Activated CD8-positive, alpha-beta memory T cell treated with anti-CD3 and anti-CD28 coated beads for 4 hours (primary cell): ENCODE data around the gene ANKRD18A.
"Not testable (repeated sequence)": the region's sequence is repeated elsewhere in the genome, so short reads cannot be mapped to it uniquely, and the experiment has no call there.

Experiments
- DNase-seq, 2 donors: peaks; one replicate each; pipeline ENCODE4 v3.0.0-alpha.2; 2020; ENCODE audit warnings: low read depth in 2 of 2

The ANKRD18A gene

DNA sequence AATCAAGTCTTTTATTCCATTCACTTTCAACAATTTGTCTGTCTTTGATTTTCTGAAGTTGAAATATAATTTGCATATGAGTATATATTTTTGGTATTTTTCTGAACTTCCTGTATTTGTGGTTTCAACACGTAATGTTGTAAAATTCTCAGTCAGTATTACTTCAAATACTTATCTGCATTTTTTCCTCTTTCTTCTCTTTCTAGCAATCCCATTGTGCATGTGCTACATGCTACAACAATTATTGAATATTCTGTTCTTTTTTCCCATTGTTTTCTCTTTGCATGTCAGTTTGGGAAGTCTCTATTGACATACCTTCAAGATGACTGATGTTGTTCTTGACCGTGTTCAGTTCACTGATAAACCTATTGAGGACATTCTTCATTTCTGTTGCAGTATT lies 5.6 kb upstream of the ANKRD18A start:
- no peak for DNase-seq

DNA sequence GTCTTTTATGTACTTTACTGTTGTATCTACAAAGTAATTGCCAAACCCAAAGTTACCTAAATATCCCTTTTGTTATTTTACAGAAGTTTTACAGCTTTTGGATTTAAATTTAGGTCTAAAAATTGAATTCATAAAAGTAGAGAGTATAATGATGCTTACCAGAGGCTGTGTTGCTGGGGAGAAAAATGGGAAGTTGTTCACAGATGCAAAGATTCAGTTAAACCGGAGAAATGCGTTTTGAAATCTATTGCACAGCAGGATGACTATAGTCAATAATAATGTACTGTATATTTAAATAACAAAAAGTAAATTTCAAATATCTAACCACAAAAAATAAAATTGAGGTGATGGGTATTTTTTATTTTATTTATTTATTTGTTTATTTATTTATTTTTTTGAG lies 2.6 kb upstream of the ANKRD18A start:
- DNase-seq: no peak

DNA sequence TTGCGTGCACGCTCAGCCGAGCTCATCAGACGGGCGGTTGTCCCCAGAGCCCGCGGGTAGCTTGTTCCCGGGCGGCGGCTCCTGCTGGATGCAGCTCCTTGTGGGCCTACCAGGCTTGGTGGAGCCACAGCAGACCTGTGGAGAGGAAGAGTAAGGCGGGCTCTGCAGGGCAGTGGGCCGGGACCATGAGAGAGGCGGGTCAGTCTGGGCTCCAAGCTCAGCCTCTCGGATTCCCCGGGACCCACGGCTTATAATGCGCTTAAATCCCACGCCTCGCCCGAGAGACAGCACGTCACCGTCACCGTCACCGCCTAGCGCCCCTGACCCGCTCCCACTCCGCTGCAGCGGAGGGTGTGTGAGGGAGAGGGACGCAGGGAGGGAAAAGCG lies 1.9 kb upstream of the ANKRD18A start:
- DNase-seq: no peak

DNA sequence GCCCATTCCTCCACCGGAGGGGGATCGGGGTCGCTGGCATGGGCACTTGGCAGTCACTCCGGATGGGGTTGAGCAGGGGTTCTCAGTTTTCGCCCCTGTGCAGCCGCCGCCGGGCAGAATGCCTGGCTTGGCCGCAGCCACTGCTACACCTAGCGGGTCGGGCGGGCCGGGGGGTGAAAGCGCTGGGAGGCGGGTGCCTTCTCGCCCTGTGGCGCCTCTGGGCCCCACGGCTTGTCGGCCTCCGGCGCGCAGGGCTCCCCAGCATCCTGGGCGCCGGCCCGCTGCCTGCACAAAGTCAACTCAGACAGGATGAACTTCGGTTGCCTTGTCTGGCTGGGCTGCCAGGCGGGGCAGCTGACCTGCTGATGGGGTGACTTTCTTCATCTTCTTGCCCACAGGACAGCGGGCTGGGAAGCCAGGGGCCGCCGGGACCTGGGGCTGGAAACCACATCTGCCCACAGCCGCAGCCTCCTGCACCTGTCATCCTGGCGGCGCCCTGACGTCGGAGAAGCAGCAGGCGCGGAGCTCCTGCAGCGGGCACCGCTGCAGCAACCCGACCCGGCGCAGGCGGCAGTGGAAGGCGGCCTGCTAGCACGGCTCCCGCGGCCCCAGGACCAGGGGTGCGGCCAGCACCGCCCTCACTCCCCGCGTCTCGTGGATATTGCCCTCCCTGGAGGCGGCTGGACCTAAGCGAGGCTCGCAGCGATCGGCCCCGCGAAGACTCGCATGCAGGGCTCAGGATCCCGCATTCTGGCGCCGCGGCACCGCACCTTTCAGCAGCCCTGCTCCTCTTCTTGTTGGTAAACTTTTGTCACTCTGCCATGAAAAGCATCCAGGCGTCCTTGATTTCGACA lies 1.3 kb upstream of the ANKRD18A start:
- DNase-seq: no peak

DNA sequence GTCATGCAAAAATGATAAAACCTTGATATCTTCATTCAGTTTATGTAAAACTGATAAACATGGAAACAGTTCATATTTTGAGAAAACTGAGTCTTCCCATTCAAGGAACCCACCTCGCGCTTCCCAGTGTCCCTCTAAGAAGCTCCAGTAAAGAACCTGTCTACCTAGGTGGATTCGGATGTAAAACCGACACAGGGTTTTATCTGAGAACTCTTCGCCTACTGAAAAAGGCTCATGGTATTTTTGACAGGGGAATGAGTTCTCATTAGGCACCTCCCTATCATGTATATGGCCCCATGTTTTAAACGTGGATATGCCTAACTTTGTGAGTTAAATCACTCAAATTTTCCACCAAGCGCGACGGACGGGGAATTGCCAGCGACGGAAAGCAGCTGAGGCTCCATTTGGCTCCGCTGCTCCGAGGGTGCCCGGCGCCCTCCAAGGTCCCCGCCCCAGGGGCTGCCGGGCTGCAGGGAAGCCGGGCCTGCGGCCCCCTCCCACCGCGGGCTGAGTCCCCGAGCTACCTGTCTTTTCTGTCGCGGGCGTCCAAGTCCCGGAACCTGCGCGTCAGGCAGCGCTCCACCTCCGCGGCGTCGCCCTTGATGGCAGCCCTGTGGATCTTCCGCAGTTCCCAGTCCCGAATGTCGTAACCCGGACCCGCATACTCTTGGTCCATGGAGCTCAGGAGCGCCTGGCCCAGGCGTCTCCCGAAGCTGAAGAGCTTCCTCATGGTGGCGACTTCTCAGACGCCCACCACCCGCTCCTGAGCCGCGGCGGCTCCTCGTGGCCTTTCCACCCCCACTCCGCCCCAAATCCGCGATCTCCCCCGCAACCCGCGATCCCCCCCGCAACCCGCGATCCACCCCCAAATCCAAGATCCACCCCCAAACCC lies 594 bp downstream of the ANKRD18A start:
- no peak for DNase-seq

DNA sequence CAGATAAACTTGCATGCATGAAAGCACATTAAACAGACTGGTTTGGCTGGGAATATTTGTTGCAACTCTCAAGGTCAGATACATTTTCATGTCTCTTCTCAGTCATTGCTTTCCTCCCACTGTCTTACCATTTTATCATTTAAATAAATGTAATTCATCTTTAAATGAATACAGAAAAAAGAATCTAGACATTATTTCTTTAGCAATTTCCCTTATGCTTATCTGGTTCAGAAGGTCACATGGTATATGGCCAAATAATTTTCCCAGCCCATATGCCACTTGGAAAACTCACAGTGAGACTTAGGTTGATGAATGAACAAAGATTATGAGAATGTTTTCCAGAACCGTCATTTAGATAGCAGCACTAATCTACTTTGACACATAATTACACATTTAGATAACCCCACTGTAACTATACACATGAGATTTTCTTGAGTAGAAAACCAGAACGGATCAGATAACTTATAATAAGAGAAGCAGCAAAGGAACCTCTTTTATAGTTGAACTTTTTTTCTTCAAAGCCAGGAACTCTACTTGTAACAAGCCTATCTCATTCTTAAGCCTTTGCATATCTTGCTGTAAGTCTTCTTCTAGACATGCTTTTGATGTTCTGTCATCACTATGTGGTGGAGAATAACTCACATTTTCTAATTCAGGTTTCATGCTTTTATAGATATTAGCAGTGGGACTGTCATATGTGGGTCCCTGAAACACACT lies 22.2 kb downstream of the ANKRD18A start:
- DNase-seq: not testable (repeated sequence)

DNA sequence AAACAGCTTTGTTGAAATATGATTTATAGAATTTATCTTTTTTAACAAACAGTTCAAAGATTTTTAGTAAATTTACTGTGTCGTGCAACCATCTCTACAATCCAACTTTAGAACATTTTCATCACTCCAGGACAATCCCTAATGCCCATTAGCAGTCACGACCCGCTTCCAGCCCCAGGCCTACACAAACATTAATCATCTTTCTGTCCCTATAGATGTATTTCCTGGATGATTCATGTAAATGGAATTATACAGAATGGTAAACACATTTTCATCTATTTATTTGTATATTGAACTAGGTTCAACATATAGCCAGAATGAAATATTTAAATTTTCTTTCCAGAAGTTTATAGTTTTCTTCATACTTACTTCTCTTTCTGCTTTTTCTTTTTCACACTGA lies 25.3 kb downstream of the ANKRD18A start:
- not testable (repeated sequence) for DNase-seq

DNA sequence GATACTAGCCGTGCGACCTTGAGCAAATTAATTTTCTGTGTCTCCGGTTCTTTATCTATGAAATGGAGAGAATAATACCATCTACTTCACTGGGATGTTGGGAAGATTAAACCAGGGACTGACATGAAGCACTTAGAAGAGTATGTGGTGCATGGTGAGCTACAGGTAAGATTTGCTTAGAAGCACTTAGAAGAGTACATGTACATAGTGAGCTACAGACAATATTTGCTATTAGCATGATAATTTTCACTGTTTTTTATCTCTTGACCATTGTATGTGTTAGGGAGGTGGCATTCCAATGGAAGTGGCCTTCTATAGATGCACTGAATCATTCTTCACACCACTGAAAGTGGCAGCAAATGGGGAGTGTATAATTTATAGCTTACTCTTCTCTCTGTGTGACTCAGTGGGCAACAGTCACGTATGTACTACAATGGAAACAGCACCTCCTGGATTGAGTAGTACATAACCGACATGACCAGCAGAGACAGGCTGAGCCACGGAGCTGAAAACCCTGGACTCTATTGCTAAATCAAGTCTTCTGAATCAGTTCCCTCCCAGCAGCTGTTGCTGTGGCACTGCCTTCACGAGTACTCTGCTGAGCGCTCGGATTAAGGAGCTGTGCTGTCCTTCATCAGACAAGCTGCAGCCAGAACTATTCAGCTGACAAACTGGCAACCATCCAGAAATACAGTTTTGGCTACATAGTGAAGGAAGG lies 28.9 kb downstream of the ANKRD18A start:
- not testable (repeated sequence) for DNase-seq

DNA sequence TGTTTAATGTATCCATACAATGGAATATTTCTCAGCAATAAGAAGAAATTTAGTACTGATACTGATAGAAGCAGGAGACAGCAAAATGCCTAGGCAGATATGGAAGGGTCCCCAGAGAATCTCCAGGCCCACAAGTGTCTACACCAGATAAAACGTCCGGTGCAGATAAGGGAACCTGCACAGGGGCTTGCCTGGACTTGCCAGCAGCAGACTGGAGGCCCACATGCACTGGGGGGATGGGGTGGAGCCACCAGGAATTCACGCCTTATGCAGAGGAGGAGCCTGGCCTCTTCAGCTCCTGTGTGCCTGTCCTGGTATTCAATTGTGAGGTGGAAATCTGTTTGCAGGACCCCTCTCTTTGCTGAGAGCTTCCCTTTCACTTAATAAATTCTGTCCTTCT lies 36.6 kb downstream of the ANKRD18A start:
- not testable (repeated sequence) for DNase-seq

DNA sequence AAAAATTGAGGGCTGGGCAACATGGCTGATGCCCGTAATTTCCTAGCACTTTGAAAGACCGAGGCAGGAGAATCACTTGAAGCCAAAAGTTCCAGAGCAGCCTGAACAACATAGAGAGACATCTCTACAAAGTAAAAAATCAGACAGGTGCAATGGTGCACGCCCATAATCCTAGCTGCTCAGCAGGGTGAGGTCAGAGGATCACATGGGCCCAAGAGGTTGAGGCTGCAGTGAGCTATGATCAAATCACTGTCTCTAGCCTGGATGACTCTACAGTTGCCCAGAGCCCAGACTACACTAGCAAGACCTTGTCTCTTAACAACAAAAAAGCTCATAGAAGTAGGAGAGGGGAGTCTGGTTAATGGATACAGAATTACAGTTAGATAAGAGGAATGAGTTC lies 40.3 kb downstream of the ANKRD18A start:
- DNase-seq: not testable (repeated sequence)

DNA sequence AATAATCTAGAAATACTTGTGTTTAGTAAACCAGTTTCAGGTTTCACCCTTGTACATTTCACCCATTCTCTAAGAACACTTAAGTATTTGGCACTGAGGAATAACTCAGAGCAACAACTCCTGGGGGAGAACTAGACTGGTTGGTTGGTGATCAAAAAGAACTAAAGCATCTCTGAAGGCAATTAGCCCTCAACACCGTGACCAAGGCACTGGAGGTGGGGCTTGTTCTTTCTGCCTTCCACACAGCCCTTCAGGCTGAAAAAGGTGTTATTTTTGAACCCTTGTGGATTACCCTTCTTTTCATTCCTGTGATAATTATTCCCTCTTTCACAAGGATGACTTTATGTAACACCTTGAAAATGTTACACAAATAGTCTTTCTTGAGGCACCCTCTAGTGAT lies 44.2 kb downstream of the ANKRD18A start:
- DNase-seq: not testable (repeated sequence)

DNA sequence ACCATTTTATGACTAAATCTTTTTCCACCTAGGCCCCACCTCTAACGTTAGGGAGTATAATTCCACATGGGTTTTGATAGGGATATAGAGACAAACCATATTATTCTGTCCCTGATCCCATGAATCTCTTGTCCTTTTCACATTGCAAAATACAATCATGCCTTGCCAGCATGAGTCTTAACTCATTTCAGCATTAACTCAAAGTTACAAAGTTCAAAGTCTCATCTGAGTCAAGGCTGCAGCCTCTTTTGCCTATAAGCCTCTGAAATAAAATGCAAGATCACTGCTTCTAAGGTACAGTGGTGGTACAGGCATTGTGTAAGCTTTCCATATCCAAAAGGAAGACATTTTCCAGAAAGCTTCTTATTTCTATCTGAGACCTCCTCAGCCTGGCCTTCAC lies 54.3 kb downstream of the ANKRD18A start:
- DNase-seq: not testable (repeated sequence)

DNA sequence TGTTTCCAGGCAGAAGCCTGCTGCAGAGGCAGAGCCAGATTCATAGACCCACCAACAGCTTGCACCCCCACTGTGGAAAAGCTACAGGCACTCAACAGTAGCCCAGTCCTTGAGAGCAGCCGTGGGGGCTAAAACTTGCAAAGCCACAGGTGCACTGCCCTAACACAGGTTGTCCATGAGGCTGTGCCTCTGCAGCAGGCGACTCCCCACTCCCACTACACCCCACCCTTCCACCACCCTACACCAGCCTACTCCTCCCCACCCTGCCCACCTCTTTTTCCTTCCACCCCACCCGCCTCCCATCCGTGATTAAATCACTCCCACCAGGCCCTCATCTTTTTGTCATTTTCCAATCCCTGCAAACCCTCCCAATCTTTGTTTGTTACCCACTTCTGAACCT lies 55.2 kb downstream of the ANKRD18A start:
- DNase-seq: not testable (repeated sequence)

DNA sequence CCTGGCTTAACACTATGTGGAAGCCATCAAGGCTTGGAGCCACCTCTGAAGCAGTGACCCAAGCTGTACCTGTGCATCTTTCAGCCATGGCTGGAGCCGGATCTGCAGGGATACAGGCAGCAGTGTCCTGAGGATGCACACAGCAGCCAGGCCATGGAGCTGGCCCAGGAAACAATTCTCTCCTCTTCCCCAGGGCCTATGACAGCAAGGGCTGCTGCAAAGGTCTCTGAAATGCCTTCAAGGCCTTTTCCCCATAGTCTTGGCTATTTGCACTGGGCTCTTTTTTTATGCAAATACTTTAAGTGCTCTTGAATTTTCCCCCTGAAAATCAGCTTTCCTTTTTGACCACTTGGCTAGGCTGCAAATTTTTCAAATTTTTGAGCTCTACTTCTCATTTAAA lies 56.5 kb downstream of the ANKRD18A start:
- not testable (repeated sequence) for DNase-seq

DNA sequence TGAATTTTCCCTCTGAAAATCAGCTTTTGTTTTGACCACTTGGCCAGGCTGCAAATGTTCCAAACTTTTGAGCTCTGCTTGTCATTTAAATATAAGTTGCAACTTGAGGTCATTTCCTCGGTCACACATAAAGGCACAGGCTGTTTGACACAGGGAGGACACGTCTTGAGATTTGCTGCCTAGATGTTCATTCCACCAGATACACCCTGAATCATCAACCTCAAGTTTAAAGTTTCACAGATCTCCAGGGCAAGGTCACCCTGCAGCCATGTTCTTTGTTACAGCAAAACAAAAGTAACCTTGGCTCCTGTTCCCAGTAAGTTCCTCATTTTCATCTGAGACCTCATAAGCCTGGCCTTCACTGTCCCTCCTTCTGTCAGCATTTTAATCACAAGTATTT lies 59.3 kb downstream of the ANKRD18A start:
- not testable (repeated sequence) for DNase-seq

DNA sequence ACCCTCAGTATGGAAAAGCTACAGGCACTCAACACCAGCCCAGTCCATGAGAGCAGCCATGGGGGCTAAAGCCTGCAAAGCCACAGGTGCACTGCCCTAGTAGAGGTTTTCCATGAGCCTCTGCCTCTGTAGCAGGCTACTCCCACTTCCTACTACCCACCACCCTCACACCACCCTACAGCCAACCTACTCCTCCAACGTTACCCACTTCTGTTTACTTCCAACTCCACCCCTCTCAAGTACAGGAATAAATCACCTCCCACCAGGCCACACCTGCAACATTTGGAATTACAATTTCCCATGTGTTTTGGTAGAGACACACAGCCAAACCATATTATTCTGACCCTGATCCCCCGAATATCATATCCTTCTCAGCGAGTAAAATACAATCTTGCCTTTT lies 61.2 kb downstream of the ANKRD18A start:
- DNase-seq: not testable (repeated sequence)

DNA sequence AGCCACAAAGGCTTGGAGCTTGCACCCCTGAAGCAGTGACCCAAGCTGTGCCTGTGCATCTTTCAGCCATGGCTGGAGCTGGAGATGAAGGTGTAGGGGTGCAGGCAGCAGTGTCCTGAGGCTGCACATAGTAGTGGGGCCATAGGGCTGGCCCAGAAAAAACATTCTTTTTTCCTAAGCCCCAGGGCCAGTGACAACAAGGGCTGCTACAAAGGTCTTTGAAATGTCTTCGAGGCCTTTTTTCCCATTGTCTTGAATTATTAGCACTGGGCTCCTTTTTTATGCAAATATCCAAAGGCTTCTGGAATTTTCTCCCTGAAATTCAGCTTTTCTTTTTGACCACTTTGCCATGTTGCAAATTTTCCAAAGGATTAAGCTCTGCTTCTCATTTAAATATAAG lies 62.6 kb downstream of the ANKRD18A start:
- DNase-seq: not testable (repeated sequence)

DNA sequence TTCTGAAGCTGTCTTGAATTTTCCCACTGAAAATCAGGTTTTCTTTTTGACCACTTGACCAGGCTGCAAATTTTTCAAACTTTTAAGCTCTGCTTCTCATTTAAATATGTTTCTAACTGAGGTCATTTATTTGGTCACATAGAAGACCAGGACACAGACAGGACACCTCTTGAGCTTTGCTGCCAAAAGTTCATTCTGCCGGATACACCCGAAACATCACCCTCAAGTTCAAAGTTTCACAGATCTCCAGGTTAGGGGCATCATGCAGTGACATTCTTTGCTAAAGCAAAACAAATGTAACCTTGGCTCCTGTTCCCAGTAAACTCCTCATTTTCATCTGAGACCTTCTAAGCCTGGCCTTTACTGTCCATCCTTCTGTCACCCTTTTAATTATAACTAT lies 65.4 kb downstream of the ANKRD18A start:
- DNase-seq: not testable (repeated sequence)

DNA sequence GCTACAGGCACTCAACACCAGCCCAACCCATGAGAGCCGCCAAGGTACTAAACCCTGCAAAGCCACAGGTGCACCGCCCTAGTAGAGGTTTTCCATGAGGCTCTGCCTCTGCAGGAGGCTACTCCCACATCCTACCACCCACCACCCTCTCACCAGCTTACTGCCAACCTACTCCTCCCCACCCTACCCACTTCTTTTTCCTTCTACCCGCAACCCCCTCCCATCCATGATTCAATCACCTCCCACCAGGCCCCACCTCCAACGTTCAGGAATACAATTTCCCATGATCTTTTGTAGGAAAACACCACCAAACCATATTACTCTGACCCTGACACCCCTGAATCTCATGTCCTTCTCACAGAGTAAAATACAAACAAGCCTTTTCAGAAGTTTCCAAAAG lies 67.4 kb downstream of the ANKRD18A start:
- not testable (repeated sequence) for DNase-seq

DNA sequence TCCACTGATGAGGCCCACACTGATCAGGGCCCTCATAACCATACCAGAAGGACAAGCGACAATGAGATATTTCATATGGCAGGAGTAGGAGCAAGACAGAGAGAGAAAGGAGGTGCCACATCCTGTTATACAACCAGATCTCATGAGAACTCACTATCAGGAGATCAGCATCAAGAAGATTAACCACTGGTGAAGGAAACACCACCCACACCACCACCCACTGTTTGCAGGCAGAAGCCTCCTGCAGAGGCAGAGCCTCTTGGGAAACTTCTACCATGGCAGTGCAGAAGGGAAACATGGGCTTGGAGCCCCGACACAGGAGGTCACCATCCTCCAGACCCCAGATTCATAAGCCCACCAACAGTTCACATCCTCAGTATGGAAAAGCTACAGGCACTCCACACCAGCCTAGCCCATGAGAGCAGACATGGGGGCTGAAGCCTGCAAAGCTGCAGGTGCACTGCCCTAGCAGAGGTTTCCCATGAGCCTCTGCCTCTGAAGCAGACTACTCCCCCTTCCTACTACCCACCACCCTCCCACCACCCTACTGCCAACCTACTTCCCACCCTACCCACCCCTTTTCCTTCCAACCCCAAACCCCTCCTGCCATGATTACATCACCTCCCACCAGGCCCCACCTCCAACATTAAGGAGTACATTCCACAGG lies 73.8 kb downstream of the ANKRD18A start:
- DNase-seq: peak in 1 of 2 donors; percentile 41

DNA sequence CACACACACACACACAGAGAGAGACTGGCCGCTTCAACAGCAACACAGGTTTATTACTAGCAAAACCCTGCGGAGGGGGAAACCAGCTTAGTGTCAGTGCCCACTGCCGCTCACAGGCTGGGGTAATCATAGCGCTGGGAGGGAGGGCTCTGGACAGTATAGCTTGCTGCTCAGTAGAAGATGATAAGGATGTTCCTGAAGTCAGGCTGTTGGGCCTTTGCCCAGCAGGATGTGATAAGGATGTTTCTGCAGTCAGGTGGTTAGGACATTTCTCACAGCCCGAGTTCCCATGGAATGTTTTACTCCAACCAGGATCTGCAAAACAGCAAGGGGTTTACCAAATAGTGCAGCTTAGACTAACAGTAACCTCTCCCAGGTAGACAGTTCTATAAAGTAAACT lies 79.9 kb downstream of the ANKRD18A start:
- not testable (repeated sequence) for DNase-seq
